ENCODE measurements around the gene ADGRL3.

ADGRL3 gene

GRCh38 chr4:61200187-61200915, at the start of gene ADGRL3:
Gene ADGRL3, plus strand, starts transcription at chr4:61200326.
- no peak for DNase-seq

GRCh38 chr4:61152433-61152832, 47.7 kb upstream of the ADGRL3 start:
- DNase-seq = no peak

GRCh38 chr4:61160478-61160877, 39.6 kb upstream of the ADGRL3 start:
- DNase-seq = no peak

GRCh38 chr4:61162116-61162515, 38.0 kb upstream of the ADGRL3 start:
- no peak for DNase-seq

- no peak for DNase-seq
These were observed 26.3 kb upstream of the ADGRL3 start for GRCh38 chr4:61173799-61174198.

GRCh38 chr4:61175495-61175894, 24.6 kb upstream of the ADGRL3 start:
- DNase-seq = no peak

- DNase-seq = no peak
These were observed 22.8 kb upstream of the ADGRL3 start for GRCh38 chr4:61177367-61177766.

GRCh38 chr4:61180405-61180804, 19.7 kb upstream of the ADGRL3 start:
- DNase-seq = no peak

- DNase-seq = no peak
These were observed 17.2 kb upstream of the ADGRL3 start for GRCh38 chr4:61182915-61183314.

GRCh38 chr4:61185288-61185687, 14.8 kb upstream of the ADGRL3 start:
- DNase-seq = no peak

- DNase-seq = no peak
These were observed 7.7 kb upstream of the ADGRL3 start for GRCh38 chr4:61192392-61192791.

GRCh38 chr4:61193863-61194262, 6.3 kb upstream of the ADGRL3 start:
- DNase-seq = no peak

- no peak for DNase-seq
These were observed 5.6 kb upstream of the ADGRL3 start for GRCh38 chr4:61194571-61194970.

GRCh38 chr4:61195101-61195500, 5.0 kb upstream of the ADGRL3 start:
- no peak for DNase-seq

- DNase-seq = no peak
These were observed 1.4 kb upstream of the ADGRL3 start for GRCh38 chr4:61198686-61199085.

GRCh38 chr4:61199873-61200186, 296 bp upstream of the ADGRL3 start:
- DNase-seq = no peak

GRCh38 chr4:61200916-61201526, 895 bp downstream of the ADGRL3 start:
- no peak for DNase-seq

GRCh38 chr4:61201561-61201960, 1.4 kb downstream of the ADGRL3 start:
- DNase-seq = no peak

- no peak for DNase-seq
These were observed 2.0 kb downstream of the ADGRL3 start for GRCh38 chr4:61201961-61202637.

- DNase-seq = no peak
These were observed 2.7 kb downstream of the ADGRL3 start for GRCh38 chr4:61202638-61203435.

- DNase-seq = no peak
These were observed 3.3 kb downstream of the ADGRL3 start for GRCh38 chr4:61203436-61203790.

- DNase-seq = no peak
These were observed 4.4 kb downstream of the ADGRL3 start for GRCh38 chr4:61204353-61205060.

GRCh38 chr4:61205066-61205465, 4.9 kb downstream of the ADGRL3 start:
- no peak for DNase-seq

Measured in DMS79 treated with DMSO at 0.1 percent for 48 hours (cell line).